AG09319 (cell line): ENCODE measurements around the gene RPN2.
"Not testable (repeated sequence)": the region's sequence is repeated elsewhere in the genome, so short reads cannot be mapped to it uniquely, and the experiment has no call there.

Source experiments
- DNase-seq: peaks from one replicate; pipeline ENCODE4 v3.0.0-alpha.2; 2010; ENCODE audit warnings: low read depth; ENCODE audit errors: extremely low read depth
- TF ChIP-seq, protein P1 (sequence below): IDR thresholded peaks from 2 replicates; pipeline ENCODE4 v1.5.1; 2011; ENCODE audit warnings: low read depth, mild to moderate bottlenecking, inconsistent platforms, low read length, moderate library complexity

Gene RPN2

DNA sequence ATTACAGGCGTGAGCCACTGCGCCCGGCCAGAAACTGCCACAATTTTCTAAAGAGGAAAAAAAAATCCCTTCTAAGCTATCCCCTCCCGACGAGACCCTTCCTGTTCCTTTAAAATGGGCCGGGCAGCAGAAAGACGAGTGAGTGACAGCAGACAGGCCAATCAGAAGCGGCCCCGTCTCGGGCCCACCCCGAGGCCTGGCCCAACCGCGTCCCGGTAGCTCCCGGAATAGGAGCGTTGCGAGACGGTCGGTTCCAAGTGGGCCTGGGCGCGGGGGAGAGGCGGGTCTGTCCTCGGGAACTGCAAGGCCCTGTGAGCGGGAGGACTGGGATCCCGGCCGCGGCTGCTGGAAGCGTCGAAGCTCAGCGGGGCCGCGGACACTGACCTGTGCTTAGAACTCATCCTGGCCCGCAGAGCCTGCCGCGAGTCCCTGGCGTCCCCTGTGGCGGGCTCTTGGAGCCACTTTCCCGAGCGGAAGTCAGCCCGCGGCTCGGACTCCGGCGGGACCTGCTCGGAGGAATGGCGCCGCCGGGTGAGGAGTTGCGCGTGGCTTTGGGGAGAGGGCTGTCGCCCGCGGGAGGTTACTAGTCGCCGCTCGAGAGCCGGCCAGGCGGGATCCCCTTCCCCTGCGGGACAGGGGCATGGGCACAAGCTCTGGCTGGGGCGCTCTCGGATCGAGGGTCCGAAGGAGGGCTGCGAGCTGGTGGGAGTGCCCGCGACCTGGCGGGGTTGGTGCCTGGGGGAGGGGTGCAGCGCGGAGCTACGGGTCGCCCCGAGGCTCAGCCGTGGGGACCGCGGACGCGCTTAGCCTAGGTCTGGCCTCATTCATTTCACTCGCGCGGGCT lies at the start of gene RPN2, which contains the start of gene MROH8:
RPN2 (plus strand) TSS at position 492 of the 844 bp plus-strand sequence; CDS start at position 519, 27 bp downstream.
MROH8 (minus strand) TSS at position 710 of the 844 bp plus-strand sequence.
- TF ChIP-seq, protein P1, sequence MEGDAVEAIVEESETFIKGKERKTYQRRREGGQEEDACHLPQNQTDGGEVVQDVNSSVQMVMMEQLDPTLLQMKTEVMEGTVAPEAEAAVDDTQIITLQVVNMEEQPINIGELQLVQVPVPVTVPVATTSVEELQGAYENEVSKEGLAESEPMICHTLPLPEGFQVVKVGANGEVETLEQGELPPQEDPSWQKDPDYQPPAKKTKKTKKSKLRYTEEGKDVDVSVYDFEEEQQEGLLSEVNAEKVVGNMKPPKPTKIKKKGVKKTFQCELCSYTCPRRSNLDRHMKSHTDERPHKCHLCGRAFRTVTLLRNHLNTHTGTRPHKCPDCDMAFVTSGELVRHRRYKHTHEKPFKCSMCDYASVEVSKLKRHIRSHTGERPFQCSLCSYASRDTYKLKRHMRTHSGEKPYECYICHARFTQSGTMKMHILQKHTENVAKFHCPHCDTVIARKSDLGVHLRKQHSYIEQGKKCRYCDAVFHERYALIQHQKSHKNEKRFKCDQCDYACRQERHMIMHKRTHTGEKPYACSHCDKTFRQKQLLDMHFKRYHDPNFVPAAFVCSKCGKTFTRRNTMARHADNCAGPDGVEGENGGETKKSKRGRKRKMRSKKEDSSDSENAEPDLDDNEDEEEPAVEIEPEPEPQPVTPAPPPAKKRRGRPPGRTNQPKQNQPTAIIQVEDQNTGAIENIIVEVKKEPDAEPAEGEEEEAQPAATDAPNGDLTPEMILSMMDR = no peak
- peak; percentile 95 for DNase-seq

DNA sequence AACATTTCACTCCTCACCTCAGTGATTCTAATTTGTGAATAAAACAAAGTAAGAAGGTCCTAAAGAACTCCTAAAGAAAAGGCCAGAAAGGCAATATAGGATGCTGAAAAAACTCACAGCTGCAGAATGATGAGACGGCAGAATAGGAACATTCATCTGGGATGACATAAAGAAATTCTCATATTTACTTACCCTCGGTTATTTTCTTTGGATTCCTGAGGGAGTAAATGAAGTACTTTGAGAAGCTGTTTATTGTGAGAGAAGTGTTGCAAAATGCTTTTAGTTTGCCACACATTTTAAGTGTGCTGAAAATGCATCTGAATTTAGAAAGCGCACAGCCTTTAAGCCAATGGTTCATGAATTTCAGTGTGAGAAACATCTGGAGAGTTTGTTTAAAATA lies 47.6 kb upstream of the RPN2 start:
- TF ChIP-seq, protein P1 = no peak
- no peak for DNase-seq

DNA sequence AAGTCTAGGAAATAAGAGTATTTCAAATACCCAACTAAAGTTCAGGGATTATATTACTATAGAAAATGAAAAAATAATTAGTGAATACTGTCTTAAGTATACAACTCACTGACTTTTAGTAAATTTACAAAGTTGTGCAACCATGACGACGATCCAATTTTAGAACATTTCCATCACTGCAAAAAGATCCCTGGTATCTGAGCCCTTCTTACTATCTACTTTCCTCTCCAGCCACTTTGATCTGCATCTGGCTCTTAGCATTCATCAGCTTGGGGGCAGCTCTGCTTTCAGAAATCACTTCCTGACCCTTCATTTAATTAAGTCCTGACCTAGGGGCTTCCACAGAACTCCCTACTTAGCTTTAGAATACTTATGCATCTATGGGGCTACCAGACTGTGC lies 45.2 kb upstream of the RPN2 start:
- TF ChIP-seq, protein P1 = no peak
- DNase-seq = no peak

DNA sequence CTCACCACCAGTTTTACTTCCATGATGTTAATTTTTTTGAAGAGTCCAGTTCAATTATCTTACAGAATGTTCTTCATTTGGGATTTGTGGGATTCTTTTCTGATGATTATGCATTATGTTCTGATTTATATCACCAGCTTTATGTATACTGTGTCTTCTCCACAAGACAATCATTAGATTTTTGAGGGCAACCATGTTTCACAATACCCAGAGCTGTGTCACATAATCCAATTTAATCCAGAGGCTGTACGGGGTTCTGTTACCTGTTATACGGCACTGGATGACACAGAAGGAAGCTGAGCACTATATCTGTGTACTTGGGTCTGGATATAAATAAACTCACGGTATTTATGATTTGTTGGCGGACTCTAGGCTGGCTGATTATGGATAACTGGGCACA lies 41.6 kb upstream of the RPN2 start:
- TF ChIP-seq, protein P1 = no peak
- DNase-seq = no peak

DNA sequence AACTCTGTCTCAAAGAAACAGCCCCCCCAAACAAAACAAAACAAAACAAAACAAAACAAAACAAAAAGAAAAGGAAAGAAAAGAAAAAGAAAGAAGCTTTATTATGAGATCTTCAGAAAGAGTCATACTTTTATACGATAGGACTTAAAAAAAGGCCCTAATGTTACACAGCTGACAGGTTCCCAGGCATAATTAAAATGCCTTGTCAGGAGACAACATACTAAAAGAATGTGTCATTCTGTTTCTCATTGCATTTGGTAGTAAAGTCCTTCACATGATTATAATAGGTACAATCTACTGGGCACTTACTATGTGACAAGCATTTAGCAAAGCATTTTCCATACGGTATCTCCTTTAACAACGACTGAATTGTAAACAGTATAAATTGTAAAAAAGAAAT lies 36.4 kb upstream of the RPN2 start:
- no peak for DNase-seq

DNA sequence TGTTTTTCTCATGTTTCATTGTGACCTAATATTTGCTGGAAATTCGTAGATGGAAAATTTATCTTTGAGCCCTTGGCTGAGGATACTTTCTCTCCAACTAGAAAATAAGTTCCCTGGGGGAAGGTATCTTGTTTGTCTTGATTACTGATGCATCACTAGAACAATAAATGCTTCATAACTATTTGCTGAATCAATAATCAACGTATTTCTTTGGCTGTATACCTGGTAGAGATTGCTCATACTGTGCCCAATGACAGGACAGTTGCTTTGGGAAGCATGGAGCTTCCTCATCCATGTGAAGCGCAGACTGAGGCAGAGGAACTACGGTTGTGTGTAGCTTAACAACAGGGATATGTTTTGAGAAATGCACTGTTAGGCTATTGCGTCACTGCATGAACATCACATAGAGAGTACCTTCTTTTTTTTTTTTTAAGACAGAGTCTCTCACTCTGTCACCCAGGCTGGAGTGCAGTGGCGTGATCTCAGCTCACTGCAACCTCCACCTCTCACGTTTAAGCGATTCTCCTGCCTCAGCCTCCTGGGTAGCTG lies 34.2 kb upstream of the RPN2 start:
- DNase-seq = no peak
- TF ChIP-seq, protein P1 = no peak

More for the DNA sequence above, 36.4 kb upstream of the RPN2 start:
- TF ChIP-seq, protein P1 = no peak

DNA sequence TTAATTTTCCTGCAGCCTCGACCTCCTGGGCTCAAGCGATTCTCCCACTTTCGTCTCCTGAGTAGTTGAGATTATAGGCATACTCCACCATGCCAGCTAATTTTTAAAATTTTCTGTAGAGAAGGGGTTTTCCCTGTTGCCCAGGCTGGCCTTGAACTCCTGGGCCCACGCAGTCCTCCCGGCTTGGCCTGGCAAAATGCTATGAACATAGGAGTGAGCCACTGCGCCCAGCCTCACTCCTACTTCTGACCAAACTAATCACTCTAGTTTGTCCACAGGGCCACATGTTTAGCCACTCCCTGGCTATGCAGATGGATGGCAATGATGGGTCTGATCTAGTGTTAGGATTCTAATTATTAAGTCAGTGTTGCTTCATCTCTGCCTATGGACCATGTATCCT lies 31.9 kb upstream of the RPN2 start:
- TF ChIP-seq, protein P1 = no peak
- no peak for DNase-seq

DNA sequence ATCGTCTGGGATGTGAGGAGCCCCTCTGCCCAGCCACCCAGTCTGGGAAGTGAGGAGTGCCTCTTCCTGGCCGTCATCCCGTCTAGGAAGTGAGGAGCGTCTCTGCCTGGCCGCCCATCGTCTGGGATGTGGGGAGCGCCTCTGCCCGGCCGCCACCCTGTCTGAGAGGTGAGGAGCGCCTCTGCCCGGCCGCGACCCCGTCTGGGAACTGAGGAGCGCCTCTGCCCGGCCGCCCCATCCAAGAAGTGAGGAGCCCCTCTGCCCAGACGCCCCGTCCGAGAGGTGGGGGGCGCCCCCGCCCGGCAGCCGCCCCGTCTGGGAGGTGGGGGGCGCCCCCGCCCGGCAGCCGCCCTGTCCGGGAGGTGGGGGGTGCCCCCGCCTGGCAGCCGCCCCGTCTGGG lies 28.3 kb upstream of the RPN2 start:
- DNase-seq = not testable (repeated sequence)
